Measurements from ENCODE around the gene IL37.
"Not testable (repeated sequence)": the region's sequence is repeated elsewhere in the genome, so short reads cannot be mapped to it uniquely, and the experiment has no call there.

The IL37 gene

DNA sequence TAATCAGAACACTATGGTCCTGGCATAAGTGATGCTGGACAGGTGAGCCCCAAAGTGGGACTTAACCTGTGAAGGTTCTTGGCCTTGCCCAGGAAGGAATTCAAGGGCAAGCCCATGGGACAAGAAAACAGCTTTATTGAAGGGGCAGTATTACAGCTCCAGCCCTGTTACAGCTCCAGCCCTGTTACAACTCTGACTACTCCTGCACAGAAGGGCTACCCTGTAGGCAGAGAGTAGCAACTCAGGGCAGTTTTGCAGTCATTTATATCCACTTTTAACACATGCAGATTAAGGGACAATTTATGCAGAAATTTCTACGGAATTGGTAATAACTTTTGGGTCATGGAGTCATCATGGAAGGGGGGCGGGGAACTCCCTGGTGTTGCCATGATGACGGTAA is 15.7 kb downstream of the IL37 start:
- DNase-seq (ENCODE audit: low read depth), result no peak
- H3K4me3 ChIP-seq (ENCODE audit: control insufficient read depth, low read depth, low read length), result no peak overlapping the region
- TF ChIP-seq, protein P1, sequence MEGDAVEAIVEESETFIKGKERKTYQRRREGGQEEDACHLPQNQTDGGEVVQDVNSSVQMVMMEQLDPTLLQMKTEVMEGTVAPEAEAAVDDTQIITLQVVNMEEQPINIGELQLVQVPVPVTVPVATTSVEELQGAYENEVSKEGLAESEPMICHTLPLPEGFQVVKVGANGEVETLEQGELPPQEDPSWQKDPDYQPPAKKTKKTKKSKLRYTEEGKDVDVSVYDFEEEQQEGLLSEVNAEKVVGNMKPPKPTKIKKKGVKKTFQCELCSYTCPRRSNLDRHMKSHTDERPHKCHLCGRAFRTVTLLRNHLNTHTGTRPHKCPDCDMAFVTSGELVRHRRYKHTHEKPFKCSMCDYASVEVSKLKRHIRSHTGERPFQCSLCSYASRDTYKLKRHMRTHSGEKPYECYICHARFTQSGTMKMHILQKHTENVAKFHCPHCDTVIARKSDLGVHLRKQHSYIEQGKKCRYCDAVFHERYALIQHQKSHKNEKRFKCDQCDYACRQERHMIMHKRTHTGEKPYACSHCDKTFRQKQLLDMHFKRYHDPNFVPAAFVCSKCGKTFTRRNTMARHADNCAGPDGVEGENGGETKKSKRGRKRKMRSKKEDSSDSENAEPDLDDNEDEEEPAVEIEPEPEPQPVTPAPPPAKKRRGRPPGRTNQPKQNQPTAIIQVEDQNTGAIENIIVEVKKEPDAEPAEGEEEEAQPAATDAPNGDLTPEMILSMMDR (conservative IDR thresholded peaks at IDR 0.05; ENCODE audit: control insufficient read depth, insufficient read depth, low read depth, low read length), result no peak

DNA sequence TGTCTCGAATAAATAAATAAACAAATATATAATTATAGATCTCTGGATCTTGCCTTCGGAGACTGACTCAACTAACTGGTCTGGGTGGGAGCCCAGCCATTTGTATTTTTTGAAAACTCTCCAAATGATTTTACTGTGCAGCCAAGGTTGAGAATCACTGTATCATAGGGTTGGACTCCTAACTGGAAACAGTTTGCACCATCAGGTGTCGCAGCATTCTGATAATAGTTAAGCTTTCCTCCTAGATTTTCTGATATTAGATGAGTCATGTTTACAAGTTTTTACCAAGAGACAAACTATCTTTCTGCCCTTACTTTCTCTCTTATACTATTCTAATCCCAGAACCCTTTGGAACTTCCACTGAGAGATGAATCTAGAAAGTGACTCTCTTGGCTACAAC is 16.8 kb downstream of the IL37 start:
- no peak overlapping the region for H3K4me3 ChIP-seq (ENCODE audit: control insufficient read depth, low read depth, low read length)
- no peak for DNase-seq (ENCODE audit: low read depth)
- TF ChIP-seq, protein P1 (conservative IDR thresholded peaks at IDR 0.05; ENCODE audit: control insufficient read depth, insufficient read depth, low read depth, low read length), result no peak

DNA sequence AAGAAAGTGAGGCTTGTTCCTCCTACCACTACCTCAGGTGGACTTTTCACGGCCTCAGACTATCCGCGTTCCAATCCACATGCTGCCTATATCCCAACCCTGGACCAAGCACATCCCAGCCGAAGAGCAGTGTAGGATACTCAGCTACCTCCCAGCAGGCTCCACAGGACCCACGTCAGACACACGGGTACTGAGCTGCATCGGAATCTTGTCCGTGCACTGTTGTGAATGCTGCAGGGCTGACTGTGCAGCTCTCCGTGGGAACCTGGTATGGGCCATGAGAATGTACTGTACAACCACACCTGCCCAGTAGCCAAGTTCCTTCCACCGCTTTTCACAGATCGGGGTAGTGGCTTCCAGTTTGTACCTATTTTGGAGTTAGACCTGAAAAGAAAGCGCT is 22.3 kb downstream of the IL37 start:
- H3K4me3 ChIP-seq (ENCODE audit: control insufficient read depth, low read depth, low read length), result no peak overlapping the region
- TF ChIP-seq, protein P1 (conservative IDR thresholded peaks at IDR 0.05; ENCODE audit: control insufficient read depth, insufficient read depth, low read depth, low read length), result no peak
- no peak for DNase-seq (ENCODE audit: low read depth)

DNA sequence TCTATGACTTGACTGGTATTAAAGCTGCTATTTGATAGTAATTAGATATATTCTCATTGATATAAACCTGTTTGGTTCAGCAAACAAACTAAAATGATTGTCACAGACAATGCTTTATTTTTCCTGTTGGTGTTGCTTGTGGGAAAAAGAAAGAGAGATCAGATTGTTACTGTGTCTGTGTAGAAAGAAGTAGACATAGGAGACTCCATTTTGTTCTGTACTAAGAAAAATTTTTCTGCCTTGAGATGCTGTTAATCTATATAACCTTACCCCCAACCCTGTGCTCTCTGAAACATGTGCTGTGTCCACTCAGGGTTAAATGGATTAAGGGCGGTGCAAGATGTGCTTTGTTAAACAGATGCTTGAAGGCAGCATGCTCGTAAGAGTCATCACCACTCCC is 23.2 kb downstream of the IL37 start:
- DNase-seq (ENCODE audit: low read depth); H3K4me3 ChIP-seq (ENCODE audit: control insufficient read depth, low read depth, low read length): not testable (repeated sequence)

DNA sequence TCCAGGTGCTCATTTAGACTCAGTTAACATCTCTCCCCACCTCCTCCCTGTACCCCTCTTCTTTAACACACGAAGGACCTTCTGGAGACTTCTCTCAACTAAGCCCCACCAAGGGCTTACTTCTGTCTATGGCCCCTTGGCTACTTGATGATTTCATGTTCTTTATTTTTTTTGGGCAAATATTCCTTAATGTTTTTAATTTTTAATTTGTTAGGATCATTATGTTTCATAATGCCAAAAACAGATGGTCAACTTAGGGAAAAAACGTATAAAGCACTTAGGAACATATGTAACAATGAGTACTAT is 25.9 kb downstream of the IL37 start:
- no peak for DNase-seq (ENCODE audit: low read depth)
- no peak overlapping the region for H3K4me3 ChIP-seq (ENCODE audit: control insufficient read depth, low read depth, low read length)
- TF ChIP-seq, protein P1 (conservative IDR thresholded peaks at IDR 0.05; ENCODE audit: control insufficient read depth, insufficient read depth, low read depth, low read length), result no peak

DNA sequence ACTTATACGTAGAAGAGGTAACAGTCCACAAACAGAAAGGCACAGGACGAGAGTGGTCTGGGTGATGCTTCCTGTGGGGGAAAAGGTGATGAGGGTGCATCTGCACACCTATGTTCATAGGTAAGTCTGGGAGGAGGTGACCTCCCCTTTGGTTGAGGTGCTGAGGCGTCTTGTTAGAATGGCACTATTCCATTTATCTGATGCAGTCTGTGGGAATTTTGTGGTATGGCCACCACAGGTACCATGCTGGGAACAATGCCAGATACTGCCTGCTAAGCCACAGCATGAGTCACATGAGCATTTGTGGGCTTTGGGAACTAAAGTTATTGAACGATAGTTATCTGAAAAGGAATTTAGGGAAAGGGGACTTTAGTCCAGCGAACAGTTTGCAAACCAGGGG is 27.9 kb downstream of the IL37 start:
- no peak for DNase-seq (ENCODE audit: low read depth)
- H3K4me3 ChIP-seq (ENCODE audit: control insufficient read depth, low read depth, low read length), result no peak overlapping the region
- TF ChIP-seq, protein P1 (conservative IDR thresholded peaks at IDR 0.05; ENCODE audit: control insufficient read depth, insufficient read depth, low read depth, low read length), result no peak

DNA sequence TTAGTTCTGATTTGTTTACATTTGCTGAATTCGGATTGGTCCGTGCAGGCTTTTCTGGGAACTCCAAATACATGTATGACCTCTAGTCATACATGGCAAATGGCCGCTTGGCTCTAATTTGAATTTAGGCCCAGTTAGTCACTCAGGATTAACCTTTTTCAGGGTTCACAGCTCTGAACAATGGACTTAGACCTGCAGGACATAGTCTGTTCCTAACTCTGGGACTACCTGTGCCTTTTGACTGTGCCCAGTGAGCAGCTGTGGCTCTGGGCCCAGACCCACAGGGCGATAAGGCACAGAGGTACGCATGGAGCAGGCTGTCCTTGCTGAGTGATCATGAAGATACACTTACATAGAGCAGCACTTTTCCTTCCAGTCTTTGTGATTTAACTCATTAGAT is 28.5 kb downstream of the IL37 start:
- DNase-seq (ENCODE audit: low read depth), result no peak
- TF ChIP-seq, protein P1 (conservative IDR thresholded peaks at IDR 0.05; ENCODE audit: control insufficient read depth, insufficient read depth, low read depth, low read length), result no peak

More for the DNA sequence above, 28.5 kb downstream of the IL37 start:
- H3K4me3 ChIP-seq (ENCODE audit: control insufficient read depth, low read depth, low read length), result no peak overlapping the region
